HepG2 (cell line): ENCODE measurements around the gene HEXIM1. TPM values are rescaled to one million over a fixed set of nuclear protein-coding genes. Genes with fewer than 3 reads are reported as not detected.

Experiments
- FLYWCH1 ChIP-seq: sonication (generic); formaldehyde crosslinking; IDR thresholded peaks from 2 replicates; pipeline ENCODE4 v1.8.1; 2023; ENCODE audit warnings: mild to moderate bottlenecking, missing genetic modification reagents
- FOXJ3 ChIP-seq: sonication (generic); formaldehyde crosslinking; IDR thresholded peaks from 2 replicates; pipeline ENCODE4 v1.4.0; 2020; ENCODE audit warnings: missing genetic modification reagents, mild to moderate bottlenecking, borderline replicate concordance
- HHEX ChIP-seq: IDR thresholded peaks from 2 replicates; pipeline ENCODE4 v1.6.1; 2016; ENCODE audit warnings: control low read depth
- MIXL1 ChIP-seq: IDR thresholded peaks from 2 replicates; pipeline ENCODE4 v1.6.1; 2016
- NFE2L1 ChIP-seq: sonication (generic); formaldehyde crosslinking; IDR thresholded peaks from 2 replicates; pipeline ENCODE4 v1.4.0; 2020; ENCODE audit warnings: missing genetic modification reagents, mild to moderate bottlenecking, borderline replicate concordance
- NFIB ChIP-seq: sonication (generic); formaldehyde crosslinking; IDR thresholded peaks from 2 replicates; pipeline ENCODE4 v1.9.0; 2021; ENCODE audit warnings: missing genetic modification reagents, mild to moderate bottlenecking, borderline replicate concordance
- NR2F1 ChIP-seq, 2 experiments: fragments of 450-650 bp in 1 of 2; formaldehyde crosslinking in 1 of 2; IDR thresholded peaks; 2 replicates each; pipeline versions ENCODE4 v1.5.0 to v1.6.1; 2016 to 2020; ENCODE audit warnings: mild to moderate bottlenecking in 1 of 2, missing compliant biosample characterization in 1 of 2, missing genetic modification reagents in 1 of 2, moderate library complexity in 1 of 2
- PRPF4 ChIP-seq: fragments of 200-400 bp; formaldehyde crosslinking; IDR thresholded peaks from 2 replicates; pipeline ENCODE4 v1.6.1; 2016; ENCODE audit warnings: low read length, low read depth; ENCODE audit not compliant: poor library complexity, severe bottlenecking
- SOX13 ChIP-seq, 3 experiments: fragments of 450-650 bp in 1 of 3; sonication (generic) in 1 of 3; formaldehyde crosslinking in 1 of 3; IDR thresholded peaks in 2 of 3; conservative IDR thresholded peaks in 1 of 3; 2 replicates each; pipeline versions ENCODE4 v1.5.0 to v1.6.1; 2016 to 2020; ENCODE audit warnings: antibody characterized with exemption in 1 of 3, mild to moderate bottlenecking in 1 of 3, missing compliant biosample characterization in 1 of 3, missing genetic modification reagents in 1 of 3, moderate library complexity in 1 of 3
- STAG1 ChIP-seq: sonication (generic); formaldehyde crosslinking; IDR thresholded peaks from 2 replicates; pipeline ENCODE4 v1.4.0; 2020; ENCODE audit warnings: missing genetic modification reagents
- WIZ ChIP-seq: sonication (generic); formaldehyde crosslinking; IDR thresholded peaks from 2 replicates; pipeline ENCODE4 v1.5.1; 2020; ENCODE audit warnings: mild to moderate bottlenecking, missing genetic modification reagents
- YY1 ChIP-seq: IDR thresholded peaks from 2 replicates; pipeline ENCODE4 v1.6.1; 2011; ENCODE audit warnings: low read length, low read depth, moderate library complexity, mild to moderate bottlenecking; ENCODE audit not compliant: insufficient read depth, insufficient replicate concordance
- ZBTB21 ChIP-seq: sonication (generic); formaldehyde crosslinking; IDR thresholded peaks from 2 replicates; pipeline ENCODE4 v1.4.0; 2020; ENCODE audit warnings: missing genetic modification reagents
- ZNF264 ChIP-seq: sonication (generic); formaldehyde crosslinking; IDR thresholded peaks from 2 replicates; pipeline ENCODE4 v1.4.0; 2020; ENCODE audit warnings: missing genetic modification reagents
- ZNF337 ChIP-seq: sonication (generic); formaldehyde crosslinking; IDR thresholded peaks from 2 replicates; pipeline ENCODE4 v1.5.1; 2020; ENCODE audit warnings: missing genetic modification reagents, low read depth, mild to moderate bottlenecking, borderline replicate concordance
- ZNF34 ChIP-seq: sonication (generic); formaldehyde crosslinking; IDR thresholded peaks from 2 replicates; pipeline ENCODE4 v1.4.0; 2020; ENCODE audit warnings: mild to moderate bottlenecking, missing genetic modification reagents, borderline replicate concordance
- ZNF343 ChIP-seq: sonication (generic); formaldehyde crosslinking; IDR thresholded peaks from 2 replicates; pipeline ENCODE4 v1.4.0; 2020; ENCODE audit warnings: mild to moderate bottlenecking, missing genetic modification reagents
- ZNF564 ChIP-seq: sonication (generic); formaldehyde crosslinking; IDR thresholded peaks from 2 replicates; pipeline ENCODE4 v1.8.1; 2023; ENCODE audit warnings: mild to moderate bottlenecking, missing genetic modification reagents
- ZNF747 ChIP-seq: sonication (generic); formaldehyde crosslinking; IDR thresholded peaks from 2 replicates; pipeline ENCODE4 v1.8.1; 2023; ENCODE audit warnings: missing genetic modification reagents, mild to moderate bottlenecking, borderline replicate concordance
- ZNF850 ChIP-seq: sonication (generic); formaldehyde crosslinking; conservative IDR thresholded peaks from 2 replicates; pipeline ENCODE4 v1.9.0; 2021; ENCODE audit warnings: mild to moderate bottlenecking, missing genetic modification reagents
- polyA plus RNA-seq, 8 experiments: library from polyadenylated mRNA; depleted of rRNA in 3 of 8; stranded (reverse) in 7 of 8; unstranded in 1 of 8; fragments of >200 nt; fragmentation: Illumina TruSeq in 4 of 8; extraction: Trizol in 4 of 8; gene quantifications; 2 replicates each; pipeline versions ENCODE4 v1.2.1 to v1.2.3, GENCODE V29; 2011 to 2016; ENCODE audit warnings: low read depth in 4 of 8, missing spikeins in 1 of 8, mixed read lengths in 1 of 8; ENCODE audit not compliant: insufficient read depth in 1 of 8
- total RNA-seq, 5 experiments: library from RNA; depleted of rRNA; stranded (reverse); fragments of >200 nt; fragmentation: Illumina TruSeq; extraction: Trizol; gene quantifications; 2 replicates each; pipeline ENCODE4 v1.2.3, GENCODE V29; 2016; ENCODE audit warnings: low read depth in 1 of 5
- TF ChIP-seq, protein P1 (sequence below): sonication (generic); formaldehyde crosslinking; IDR thresholded peaks from 2 replicates; pipeline ENCODE4 v1.4.0; 2020; ENCODE audit warnings: missing genetic modification reagents, mild to moderate bottlenecking, borderline replicate concordance
- TF ChIP-seq, protein P2 (sequence below): sonication (generic); formaldehyde crosslinking; IDR thresholded peaks from 2 replicates; pipeline ENCODE4 v1.5.0; 2020; ENCODE audit warnings: missing genetic modification reagents
- TF ChIP-seq, protein P3 (sequence below): sonication (generic); formaldehyde crosslinking; IDR thresholded peaks from 2 replicates; pipeline ENCODE4 v1.8.0; 2022; ENCODE audit warnings: mild to moderate bottlenecking, missing genetic modification reagents, borderline replicate concordance

HEXIM1 gene
- total and polyA plus RNA-seq, 2 of the 13 experiments (the other 11 are each of a cell fraction or from before 2014, with no cell fraction given) = 10.5 to 16.6 TPM

DNA sequence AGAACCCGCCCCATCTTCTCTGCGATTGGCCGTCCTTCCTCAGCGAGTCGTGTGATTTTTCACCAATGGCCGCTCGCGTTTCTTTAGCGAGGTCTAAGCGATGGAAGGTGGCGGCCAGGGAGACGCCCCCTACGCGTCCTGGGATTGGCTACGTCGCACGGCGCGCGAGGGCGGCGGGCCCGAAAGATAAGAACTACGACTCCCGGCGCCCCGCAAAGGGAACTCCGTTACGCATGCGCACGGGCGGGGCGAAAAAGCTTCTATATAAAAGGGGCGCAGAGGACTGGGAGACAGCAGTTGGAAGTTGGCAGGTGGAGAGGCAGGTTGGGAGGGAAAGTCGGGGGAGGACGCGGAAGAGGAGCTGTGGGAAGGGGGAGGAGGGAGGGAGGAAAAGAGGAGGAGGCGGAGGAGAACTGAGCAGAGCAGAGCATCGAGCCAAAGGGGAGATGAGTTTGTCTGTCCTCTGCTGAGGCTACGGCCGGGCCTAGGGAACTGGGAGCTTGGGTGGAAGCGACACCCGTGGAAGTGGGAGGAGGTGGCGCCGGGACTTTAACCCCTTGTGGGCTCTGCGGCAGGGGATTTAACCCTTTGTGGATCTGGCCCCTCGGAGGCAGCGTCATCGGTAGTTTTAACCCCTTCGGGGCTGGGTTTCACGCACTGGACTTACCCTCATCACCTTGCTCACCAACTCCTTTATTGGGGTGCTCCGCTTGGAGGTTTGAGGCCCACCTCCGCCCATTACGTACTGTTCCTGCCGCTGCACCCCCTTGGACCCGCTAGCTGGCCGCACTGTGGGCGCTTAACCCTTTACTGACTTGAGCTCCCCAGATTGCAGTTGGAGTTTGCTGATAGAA is at the start of gene HEXIM1 (continued):
- peak; percentile 77 for TF ChIP-seq YY1
- TF ChIP-seq, protein P1, sequence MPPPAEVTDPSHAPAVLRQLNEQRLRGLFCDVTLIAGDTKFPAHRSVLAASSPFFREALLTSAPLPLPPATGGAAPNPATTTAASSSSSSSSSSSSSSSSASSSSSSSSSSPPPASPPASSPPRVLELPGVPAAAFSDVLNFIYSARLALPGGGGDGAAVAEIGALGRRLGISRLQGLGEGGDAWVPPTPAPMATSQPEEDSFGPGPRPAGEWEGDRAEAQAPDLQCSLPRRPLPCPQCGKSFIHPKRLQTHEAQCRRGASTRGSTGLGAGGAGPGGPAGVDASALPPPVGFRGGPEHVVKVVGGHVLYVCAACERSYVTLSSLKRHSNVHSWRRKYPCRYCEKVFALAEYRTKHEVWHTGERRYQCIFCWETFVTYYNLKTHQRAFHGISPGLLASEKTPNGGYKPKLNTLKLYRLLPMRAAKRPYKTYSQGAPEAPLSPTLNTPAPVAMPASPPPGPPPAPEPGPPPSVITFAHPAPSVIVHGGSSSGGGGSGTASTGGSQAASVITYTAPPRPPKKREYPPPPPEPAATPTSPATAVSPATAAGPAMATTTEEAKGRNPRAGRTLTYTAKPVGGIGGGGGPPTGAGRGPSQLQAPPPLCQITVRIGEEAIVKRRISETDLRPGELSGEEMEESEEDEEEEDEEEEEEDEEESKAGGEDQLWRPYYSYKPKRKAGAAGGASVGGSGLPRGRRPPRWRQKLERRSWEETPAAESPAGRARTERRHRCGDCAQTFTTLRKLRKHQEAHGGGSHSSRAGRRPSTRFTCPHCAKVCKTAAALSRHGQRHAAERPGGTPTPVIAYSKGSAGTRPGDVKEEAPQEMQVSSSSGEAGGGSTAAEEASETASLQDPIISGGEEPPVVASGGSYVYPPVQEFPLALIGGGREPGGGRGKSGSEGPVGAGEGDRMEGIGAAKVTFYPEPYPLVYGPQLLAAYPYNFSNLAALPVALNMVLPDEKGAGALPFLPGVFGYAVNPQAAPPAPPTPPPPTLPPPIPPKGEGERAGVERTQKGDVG (CRISPR knock-in tag) = peak; percentile 68; the same call in 1 of the 2 replicates
- no peak for TF ChIP-seq NFE2L1 (CRISPR knock-in tag)
- TF ChIP-seq ZNF850 (CRISPR knock-in tag) = no peak; the same call in 1 of the 2 replicates
- TF ChIP-seq ZNF34 = peak; percentile 56; the same call in 1 of the 2 replicates
- TF ChIP-seq FOXJ3 (CRISPR knock-in tag) = no peak
- TF ChIP-seq SOX13 (IDR thresholded peaks at IDR 0.05) = peak; percentile 85
- peak; percentile 57 to 100 for TF ChIP-seq SOX13 (CRISPR knock-in tag; conservative IDR thresholded peaks at IDR 0.05 in 1 of 2, IDR thresholded peaks at IDR 0.05 in 1 of 2)
- peak; percentile 74; the same call in 1 of the 2 replicates for TF ChIP-seq WIZ (CRISPR knock-in tag)
- TF ChIP-seq NFIB (CRISPR knock-in tag) = no peak
- peak; percentile 84; the same call in 1 of the 2 replicates for TF ChIP-seq ZNF337 (CRISPR knock-in tag)
- TF ChIP-seq NR2F1 (CRISPR knock-in tag; IDR thresholded peaks at IDR 0.05) = peak in 1 of 2 experiments; percentile 86; a peak in 2 of 4 replicates
- peak; percentile 67 for TF ChIP-seq MIXL1 (CRISPR knock-in tag)
- TF ChIP-seq FLYWCH1 (CRISPR knock-in tag) = no peak
- TF ChIP-seq, protein P2, sequence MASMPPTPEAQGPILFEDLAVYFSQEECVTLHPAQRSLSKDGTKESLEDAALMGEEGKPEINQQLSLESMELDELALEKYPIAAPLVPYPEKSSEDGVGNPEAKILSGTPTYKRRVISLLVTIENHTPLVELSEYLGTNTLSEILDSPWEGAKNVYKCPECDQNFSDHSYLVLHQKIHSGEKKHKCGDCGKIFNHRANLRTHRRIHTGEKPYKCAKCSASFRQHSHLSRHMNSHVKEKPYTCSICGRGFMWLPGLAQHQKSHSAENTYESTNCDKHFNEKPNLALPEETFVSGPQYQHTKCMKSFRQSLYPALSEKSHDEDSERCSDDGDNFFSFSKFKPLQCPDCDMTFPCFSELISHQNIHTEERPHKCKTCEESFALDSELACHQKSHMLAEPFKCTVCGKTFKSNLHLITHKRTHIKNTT (CRISPR knock-in tag) = no peak
- TF ChIP-seq ZNF343 (CRISPR knock-in tag) = peak; percentile 80
- no peak; the same call in 1 of the 2 replicates for TF ChIP-seq STAG1 (CRISPR knock-in tag)
- TF ChIP-seq ZNF264 (CRISPR knock-in tag) = no peak; the same call in 1 of the 2 replicates
- peak; percentile 67; the same call in 1 of the 2 replicates for TF ChIP-seq ZNF564
- TF ChIP-seq PRPF4 = peak; percentile 98
- no peak for TF ChIP-seq HHEX (CRISPR knock-in tag)
- TF ChIP-seq, protein P3, sequence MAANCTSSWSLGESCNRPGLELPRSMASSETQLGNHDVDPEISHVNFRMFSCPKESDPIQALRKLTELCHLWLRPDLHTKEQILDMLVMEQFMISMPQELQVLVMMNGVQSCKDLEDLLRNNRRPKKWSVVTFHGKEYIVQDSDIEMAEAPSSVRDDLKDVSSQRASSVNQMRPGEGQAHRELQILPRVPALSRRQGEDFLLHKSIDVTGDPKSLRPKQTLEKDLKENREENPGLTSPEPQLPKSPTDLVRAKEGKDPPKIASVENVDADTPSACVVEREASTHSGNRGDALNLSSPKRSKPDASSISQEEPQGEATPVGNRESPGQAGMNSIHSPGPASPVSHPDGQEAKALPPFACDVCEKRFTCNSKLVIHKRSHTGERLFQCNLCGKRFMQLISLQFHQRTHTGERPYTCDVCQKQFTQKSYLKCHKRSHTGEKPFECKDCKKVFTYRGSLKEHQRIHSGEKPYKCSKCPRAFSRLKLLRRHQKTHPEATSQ (CRISPR knock-in tag) = 0 out of 2 replicates have a peak, but pooled peaks have one; percentile 41
- no peak; the same call in 1 of the 2 replicates for TF ChIP-seq ZBTB21 (CRISPR knock-in tag)
- TF ChIP-seq ZNF747 (CRISPR knock-in tag) = peak; percentile 91
